ENCODE measurements around the gene RNF17.
"Not testable (repeated sequence)": the region's sequence is repeated elsewhere in the genome, so short reads cannot be mapped to it uniquely, and the experiment has no call there.

RNF17 gene
- total RNA-seq, result 0 to 1.2 (median 0.25) reads per million in 18 experiments

- no peak for DNase-seq
These were observed at the start of gene RNF17 for GRCh38 chr13:24763596-24764275. TSS of gene RNF17 (plus strand) at chr13:24764169. CDS start at chr13:24764204, 35 bp downstream.

- no peak for DNase-seq
These were observed 48.0 kb upstream of the RNF17 start for GRCh38 chr13:24716011-24716410.

GRCh38 chr13:24716446-24716845, 47.5 kb upstream of the RNF17 start:
- no peak for DNase-seq

- DNase-seq, result no peak
These were observed 46.8 kb upstream of the RNF17 start for GRCh38 chr13:24717217-24717616.

- DNase-seq, result no peak
These were observed 45.6 kb upstream of the RNF17 start for GRCh38 chr13:24718192-24718965.

GRCh38 chr13:24719139-24719538, 44.8 kb upstream of the RNF17 start:
- no peak for DNase-seq

GRCh38 chr13:24723206-24723605, 40.8 kb upstream of the RNF17 start:
- no peak for DNase-seq

GRCh38 chr13:24724714-24725113, 39.3 kb upstream of the RNF17 start:
- DNase-seq, result no peak

GRCh38 chr13:24725379-24725778, 38.6 kb upstream of the RNF17 start:
- no peak for DNase-seq

GRCh38 chr13:24727731-24728601, 36.0 kb upstream of the RNF17 start:
- peak; percentile 79 to 84 for DNase-seq

GRCh38 chr13:24730873-24731567, 32.9 kb upstream of the RNF17 start:
- DNase-seq, result not testable (repeated sequence)

GRCh38 chr13:24734950-24735349, 29.0 kb upstream of the RNF17 start:
- DNase-seq, result peak; percentile 41 to 57

- no peak for DNase-seq
These were observed 26.9 kb upstream of the RNF17 start for GRCh38 chr13:24737042-24737441.

GRCh38 chr13:24738366-24738847, 25.6 kb upstream of the RNF17 start:
- no peak for DNase-seq

GRCh38 chr13:24740014-24740890, 23.7 kb upstream of the RNF17 start:
- DNase-seq, result no peak

GRCh38 chr13:24741016-24741662, 22.8 kb upstream of the RNF17 start:
- DNase-seq, result no peak

- no peak for DNase-seq
These were observed 22.2 kb upstream of the RNF17 start for GRCh38 chr13:24741791-24742190.

- no peak for DNase-seq
These were observed 21.7 kb upstream of the RNF17 start for GRCh38 chr13:24742294-24742693.

GRCh38 chr13:24742977-24743376, 21.0 kb upstream of the RNF17 start:
- DNase-seq, result no peak

GRCh38 chr13:24744247-24744646, 19.7 kb upstream of the RNF17 start:
- no peak for DNase-seq

- DNase-seq, result no peak
These were observed 18.5 kb upstream of the RNF17 start for GRCh38 chr13:24745516-24745860.
